ENCODE results near the gene GLTP.

Gene GLTP

GRCh38 chr12:109840305-109841074 is 39.9 kb downstream of the GLTP start:
- no peak for DNase-seq

GRCh38 chr12:109839444-109839843 is 40.9 kb downstream of the GLTP start:
- no peak for DNase-seq

GRCh38 chr12:109836916-109837315 is 43.4 kb downstream of the GLTP start:
- no peak for DNase-seq

GRCh38 chr12:109835827-109836226 is 44.5 kb downstream of the GLTP start:
- no peak for DNase-seq

- no peak for DNase-seq
Observed at GRCh38 chr12:109833307-109834189, 46.8 kb downstream of the GLTP start, which contains the start of gene TRPV4. Gene TRPV4, minus strand, starts transcription at chr12:109833398. Its CDS starts 18,602 bp downstream, at chr12:109814796.

GRCh38 chr12:109832541-109833306 is 47.6 kb downstream of the GLTP start:
- no peak for DNase-seq

- DNase-seq, result no peak
Observed at GRCh38 chr12:109831929-109832328, 48.4 kb downstream of the GLTP start.

GRCh38 chr12:109831365-109831764 is 49.0 kb downstream of the GLTP start:
- no peak for DNase-seq

- no peak for DNase-seq
Observed at GRCh38 chr12:109830718-109831117, 49.6 kb downstream of the GLTP start.

GRCh38 chr12:109830267-109830666 is 50.1 kb downstream of the GLTP start:
- no peak for DNase-seq

GRCh38 chr12:109829667-109830066 is 50.7 kb downstream of the GLTP start:
- DNase-seq, result no peak

- DNase-seq, result no peak
Observed at GRCh38 chr12:109828754-109829511, 51.4 kb downstream of the GLTP start.

- DNase-seq, result no peak
Observed at GRCh38 chr12:109827566-109828550, 52.5 kb downstream of the GLTP start.

- no peak for DNase-seq
Observed at GRCh38 chr12:109827080-109827479, 53.3 kb downstream of the GLTP start.

- DNase-seq, result no peak
Observed at GRCh38 chr12:109824731-109825130, 55.6 kb downstream of the GLTP start.

- no peak for DNase-seq
Observed at GRCh38 chr12:109822951-109823411, 57.4 kb downstream of the GLTP start.

GRCh38 chr12:109822416-109822815 is 57.9 kb downstream of the GLTP start:
- no peak for DNase-seq

GRCh38 chr12:109821968-109822367 is 58.4 kb downstream of the GLTP start:
- DNase-seq, result no peak

- no peak for DNase-seq
Observed at GRCh38 chr12:109820816-109821381, 59.4 kb downstream of the GLTP start.

GRCh38 chr12:109818905-109819500 is 61.3 kb downstream of the GLTP start:
- no peak for DNase-seq

Data from stimulated activated CD4-positive, alpha-beta T cell treated with anti-CD3 and anti-CD28 coated beads, Interleukin-4, amount 100 ng/mL, for 4 hours (primary cell).